Amniotic epithelial cell (primary cell): ENCODE data around the gene SHC2.

Source experiments
- DNase-seq: peaks from one replicate; pipeline ENCODE4 v3.0.0-alpha.2; 2010; ENCODE audit warnings: low read depth

The SHC2 gene

DNA sequence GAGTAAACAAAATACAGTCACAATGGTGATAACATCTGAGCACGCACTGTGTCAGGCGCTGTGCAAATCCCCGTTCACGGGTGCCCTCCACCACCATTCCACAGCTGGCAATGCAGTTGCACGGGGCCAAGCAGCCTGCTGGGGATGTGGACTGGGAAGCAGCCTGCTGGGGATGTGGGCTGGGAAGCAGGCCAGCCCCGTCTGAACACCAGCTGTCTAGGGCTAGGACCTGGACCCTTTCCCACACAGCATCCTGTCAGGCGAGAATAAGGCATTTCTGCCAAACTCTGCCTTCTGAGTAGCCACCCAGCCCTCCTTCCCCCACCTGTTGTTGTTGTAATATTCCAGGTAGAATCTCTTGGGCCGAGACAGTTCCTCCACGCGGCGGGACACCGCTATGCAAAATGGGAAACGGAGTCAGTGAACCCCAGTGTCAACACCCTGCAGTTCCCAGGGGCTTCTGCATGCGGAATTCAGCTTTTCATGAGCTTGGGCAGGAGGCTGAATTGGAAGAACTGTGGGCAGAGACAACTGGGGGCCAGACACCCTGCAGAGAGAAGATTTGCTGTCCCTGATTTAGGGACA, 88.4 kb downstream of the SHC2 start:
- DNase-seq: no peak

DNA sequence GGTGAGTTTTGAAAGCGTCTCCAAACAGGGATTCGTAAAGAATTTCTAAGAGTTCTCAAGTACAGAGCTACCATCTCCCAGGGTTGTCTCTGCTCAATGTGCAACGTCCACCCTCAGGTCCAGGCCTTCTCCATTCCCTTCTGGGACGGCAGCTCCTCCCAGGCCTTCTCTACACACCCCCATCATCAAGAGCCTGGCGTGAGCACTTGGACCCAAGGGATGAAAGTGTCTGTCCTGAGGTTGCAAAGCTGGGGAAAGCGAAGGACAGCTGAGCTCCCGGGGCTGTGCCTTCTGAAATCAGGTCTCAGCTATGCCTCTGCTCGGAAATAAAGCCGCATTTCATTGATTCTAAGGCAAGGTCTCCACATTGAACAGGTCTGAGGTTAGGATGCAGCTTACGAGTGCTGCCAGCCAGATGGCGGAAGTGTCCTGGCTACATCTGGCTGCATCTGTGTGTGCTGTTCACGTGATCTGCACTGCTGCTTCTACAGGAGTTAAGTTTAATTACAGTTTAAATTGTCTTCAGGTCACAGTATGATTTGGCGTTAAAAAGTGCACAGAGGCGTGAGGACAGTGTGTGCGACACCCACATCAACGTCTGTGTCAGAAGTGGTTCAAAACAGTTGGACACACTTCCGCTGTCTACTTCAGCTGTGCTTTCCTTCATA, 89.2 kb downstream of the SHC2 start:
- no peak for DNase-seq

- no peak for DNase-seq
These were observed 90.0 kb downstream of the SHC2 start for GRCh38 chr19:370641-371330.

DNA sequence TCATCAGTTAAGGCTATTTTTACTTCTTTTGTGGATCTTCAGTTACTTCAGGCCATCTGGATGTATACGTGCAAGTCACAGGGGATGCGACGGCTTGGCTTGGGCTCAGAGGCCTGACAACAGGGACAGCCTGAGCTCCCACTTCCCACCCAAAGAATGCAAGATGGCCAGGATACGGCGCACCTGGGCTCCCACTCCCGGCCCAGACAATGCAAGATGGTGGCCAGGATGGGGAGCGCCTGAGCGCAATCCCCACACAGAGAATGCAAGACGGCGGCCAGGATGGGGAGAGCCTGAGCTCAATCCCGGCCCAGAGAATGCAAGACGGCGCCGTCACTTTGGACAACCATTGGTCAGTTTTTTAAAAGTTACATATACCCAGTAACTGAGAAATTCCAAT, 91.0 kb downstream of the SHC2 start:
- DNase-seq: no peak

DNA sequence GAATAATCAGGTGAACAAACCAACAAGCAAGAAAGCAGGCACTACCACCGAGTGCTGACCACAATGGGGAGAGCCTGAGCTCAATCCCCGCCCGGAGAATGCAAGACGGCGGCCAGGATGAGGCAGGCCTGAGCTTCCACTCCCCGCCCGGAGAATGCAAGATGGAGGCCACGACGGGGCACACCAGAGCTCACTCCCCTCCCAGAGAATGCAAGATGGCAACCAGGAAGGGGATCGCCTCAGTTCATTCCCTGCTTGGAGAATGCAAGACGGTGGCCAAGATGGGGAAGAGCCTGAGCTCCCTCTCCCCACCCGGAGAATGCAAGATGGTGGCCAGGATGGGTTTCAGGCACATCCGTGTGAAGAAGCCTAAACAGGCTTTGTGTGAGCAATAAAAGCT, 91.6 kb downstream of the SHC2 start:
- no peak for DNase-seq

DNA sequence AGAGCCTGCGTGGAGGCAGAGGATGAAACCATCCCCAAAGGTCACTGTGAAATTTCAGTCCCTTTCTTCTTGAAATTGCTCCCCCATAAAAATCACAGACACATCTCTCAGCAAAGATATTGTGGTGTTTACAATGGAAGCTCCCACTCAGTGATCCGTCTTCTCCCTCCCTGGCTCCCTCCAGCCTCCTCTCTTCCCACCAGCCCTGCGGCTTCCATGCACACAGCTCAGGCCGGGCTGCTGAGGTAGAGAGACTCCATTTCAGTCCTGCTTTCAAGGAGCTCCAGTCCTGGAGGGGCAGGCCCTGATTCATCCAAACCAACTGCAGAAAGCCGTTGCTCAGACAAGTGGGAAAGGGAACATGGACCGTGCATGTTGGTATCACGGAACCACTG, 92.2 kb downstream of the SHC2 start:
- DNase-seq: no peak

GRCh38 chr19:367963-368629, 92.7 kb downstream of the SHC2 start:
- DNase-seq: no peak

DNA sequence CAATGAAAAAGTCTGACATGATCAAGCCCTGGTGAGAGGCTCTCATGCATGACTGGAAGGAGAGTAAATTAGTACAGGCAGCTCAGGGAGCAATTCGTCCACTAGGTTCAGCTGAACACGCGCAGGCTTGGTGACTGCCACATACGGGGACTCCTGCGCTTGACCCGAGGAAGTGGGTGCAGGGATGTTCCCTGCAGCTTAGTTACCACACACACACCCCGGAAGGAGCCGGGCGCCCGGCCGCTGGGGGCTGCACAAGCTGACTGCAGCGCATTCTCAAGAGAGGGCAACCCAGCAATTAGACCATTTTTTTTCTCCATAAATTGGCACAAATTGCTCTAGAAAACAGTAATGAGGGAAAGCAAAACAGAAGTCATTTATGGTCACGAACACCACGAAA, 93.3 kb downstream of the SHC2 start:
- no peak for DNase-seq

- no peak for DNase-seq
These were observed 93.9 kb downstream of the SHC2 start for GRCh38 chr19:366951-367350.
